Fibroblast of mammary gland (primary cell): ENCODE data around the gene CTNNBIP1.

Experiments used
- DNase-seq: peaks from one replicate; pipeline ENCODE4 v3.0.0-alpha.2; 2010; ENCODE audit warnings: low read depth
- H3K4me3 ChIP-seq: 2 replicates; pipeline ENCODE4 v1.5.1; 2011; ENCODE audit warnings: low read depth, mild to moderate bottlenecking, low read length, moderate library complexity; ENCODE audit not compliant: control insufficient read depth
- CTCF ChIP-seq: conservative IDR thresholded peaks from 2 replicates; pipeline ENCODE4 v1.5.1; 2011; ENCODE audit warnings: low read depth, low read length, inconsistent platforms; ENCODE audit not compliant: control insufficient read depth, insufficient read depth

The CTNNBIP1 gene

GRCh38 chr1:9910076-9910422, at the start of gene CTNNBIP1:
TSS of gene CTNNBIP1 (minus strand) at chr1:9910269. CDS start at chr1:9872064, 38,205 bp downstream.
- TF ChIP-seq CTCF: no peak
- DNase-seq: no peak
- peak within 1 kb of the TSS; percentile 78 for H3K4me3 ChIP-seq

- H3K4me3 ChIP-seq: no peak overlapping the region
- no peak for DNase-seq
- TF ChIP-seq CTCF: no peak
Observed at GRCh38 chr1:9957726-9958125, 47.7 kb upstream of the CTNNBIP1 start.

GRCh38 chr1:9946315-9946714, 36.2 kb upstream of the CTNNBIP1 start:
- H3K4me3 ChIP-seq: no peak overlapping the region
- DNase-seq: no peak
- TF ChIP-seq CTCF: no peak

- TF ChIP-seq CTCF: no peak
- DNase-seq: peak; percentile 95
- peak within 1 kb of the TSS; percentile 67 for H3K4me3 ChIP-seq
Observed at GRCh38 chr1:9942939-9943788, 33.1 kb upstream of the CTNNBIP1 start, which contains the start of the genes LZIC and NMNAT1. TSS of gene LZIC (minus strand) at chr1:9943391. CDS start at chr1:9936619, 6,772 bp downstream. TSS of gene NMNAT1 (plus strand) at chr1:9943475. CDS start at chr1:9972074, 28,599 bp downstream.

GRCh38 chr1:9942399-9942938, 32.4 kb upstream of the CTNNBIP1 start:
- peak; percentile 72 for DNase-seq
- peak; percentile 65 for TF ChIP-seq CTCF
- H3K4me3 ChIP-seq: peak overlapping the region; percentile 67

GRCh38 chr1:9929431-9930385, 19.6 kb upstream of the CTNNBIP1 start:
- no peak for DNase-seq
- TF ChIP-seq CTCF: no peak
- H3K4me3 ChIP-seq: no peak overlapping the region
